ENCODE measurements around the gene TBXAS1. TPM values are rescaled to one million over a fixed set of nuclear protein-coding genes. Genes with fewer than 3 reads are reported as not detected.
"Not testable (repeated sequence)": the region's sequence is repeated elsewhere in the genome, so short reads cannot be mapped to it uniquely, and the experiment has no call there.

Gene TBXAS1
- polyA plus RNA-seq, 12 donors = 2.5 to 5.8 (median 3.9) TPM; not detected in 2

GRCh38 chr7:139887992-139888481, 59.0 kb downstream of the TBXAS1 start:
- no peak for DNase-seq

GRCh38 chr7:139889186-139889871, 60.3 kb downstream of the TBXAS1 start:
- DNase-seq = no peak

- DNase-seq = no peak
Observed at GRCh38 chr7:139893461-139893860, 64.4 kb downstream of the TBXAS1 start.

GRCh38 chr7:139893999-139894398, 64.9 kb downstream of the TBXAS1 start:
- DNase-seq = no peak

GRCh38 chr7:139895141-139895829, 66.2 kb downstream of the TBXAS1 start:
- DNase-seq = no peak

GRCh38 chr7:139896288-139896687, 67.2 kb downstream of the TBXAS1 start:
- no peak for DNase-seq

- no peak for DNase-seq
Observed at GRCh38 chr7:139896831-139897230, 67.8 kb downstream of the TBXAS1 start.

- DNase-seq = no peak
Observed at GRCh38 chr7:139897422-139898090, 68.5 kb downstream of the TBXAS1 start.

GRCh38 chr7:139898483-139898882, 69.4 kb downstream of the TBXAS1 start:
- DNase-seq = no peak

GRCh38 chr7:139899328-139899955, 70.4 kb downstream of the TBXAS1 start:
- DNase-seq = no peak

GRCh38 chr7:139900326-139900725, 71.3 kb downstream of the TBXAS1 start:
- no peak for DNase-seq

- DNase-seq = no peak
Observed at GRCh38 chr7:139901056-139901795, 72.2 kb downstream of the TBXAS1 start.

GRCh38 chr7:139901901-139902300, 72.8 kb downstream of the TBXAS1 start:
- DNase-seq = no peak

GRCh38 chr7:139902436-139903102, 73.5 kb downstream of the TBXAS1 start:
- no peak for DNase-seq

GRCh38 chr7:139903103-139903477, 74.0 kb downstream of the TBXAS1 start:
- not testable (repeated sequence) for DNase-seq

- DNase-seq = no peak
Observed at GRCh38 chr7:139906879-139907278, 77.8 kb downstream of the TBXAS1 start.

- no peak for DNase-seq
Observed at GRCh38 chr7:139908792-139909191, 79.7 kb downstream of the TBXAS1 start.

- no peak for DNase-seq
Observed at GRCh38 chr7:139909379-139910050, 80.5 kb downstream of the TBXAS1 start.

GRCh38 chr7:139913021-139913844, 84.2 kb downstream of the TBXAS1 start:
- DNase-seq = no peak

- no peak for DNase-seq
Observed at GRCh38 chr7:139913845-139914135, 84.7 kb downstream of the TBXAS1 start.
